ENCODE measurements around the gene DUSP10.

DNA sequence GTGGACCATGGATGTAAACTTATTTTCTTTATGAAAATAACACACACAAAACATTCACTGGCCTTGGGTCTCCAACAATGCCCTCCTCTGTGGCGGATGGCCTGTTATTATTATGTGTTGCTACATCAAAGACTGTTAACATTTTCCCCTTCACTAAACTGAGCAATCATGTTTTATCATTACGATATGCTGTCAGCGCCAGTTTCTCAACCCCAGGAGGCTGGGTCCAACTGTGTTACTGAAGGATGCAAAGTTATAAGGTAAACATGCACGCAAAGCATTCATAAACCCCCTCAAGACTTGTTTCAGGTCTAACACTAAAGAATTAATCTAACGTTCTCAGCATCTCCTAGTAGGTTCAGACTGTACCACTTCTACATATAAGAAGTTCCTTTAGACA lies 6.0 kb upstream of the DUSP10 start:
- TF ChIP-seq, protein P1, sequence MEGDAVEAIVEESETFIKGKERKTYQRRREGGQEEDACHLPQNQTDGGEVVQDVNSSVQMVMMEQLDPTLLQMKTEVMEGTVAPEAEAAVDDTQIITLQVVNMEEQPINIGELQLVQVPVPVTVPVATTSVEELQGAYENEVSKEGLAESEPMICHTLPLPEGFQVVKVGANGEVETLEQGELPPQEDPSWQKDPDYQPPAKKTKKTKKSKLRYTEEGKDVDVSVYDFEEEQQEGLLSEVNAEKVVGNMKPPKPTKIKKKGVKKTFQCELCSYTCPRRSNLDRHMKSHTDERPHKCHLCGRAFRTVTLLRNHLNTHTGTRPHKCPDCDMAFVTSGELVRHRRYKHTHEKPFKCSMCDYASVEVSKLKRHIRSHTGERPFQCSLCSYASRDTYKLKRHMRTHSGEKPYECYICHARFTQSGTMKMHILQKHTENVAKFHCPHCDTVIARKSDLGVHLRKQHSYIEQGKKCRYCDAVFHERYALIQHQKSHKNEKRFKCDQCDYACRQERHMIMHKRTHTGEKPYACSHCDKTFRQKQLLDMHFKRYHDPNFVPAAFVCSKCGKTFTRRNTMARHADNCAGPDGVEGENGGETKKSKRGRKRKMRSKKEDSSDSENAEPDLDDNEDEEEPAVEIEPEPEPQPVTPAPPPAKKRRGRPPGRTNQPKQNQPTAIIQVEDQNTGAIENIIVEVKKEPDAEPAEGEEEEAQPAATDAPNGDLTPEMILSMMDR (IDR thresholded peaks at IDR 0.05) = no peak
- TF ChIP-seq POLR2A (IDR thresholded peaks at IDR 0.05) = no peak
- TF ChIP-seq EP300 (IDR thresholded peaks at IDR 0.05) = no peak

Measured in ovary (tissue), 3 donors.